Sigmoid colon (tissue), 4 donors: ENCODE results near the gene KMT2B.

ENCODE experiments used
- POLR2A ChIP-seq, 2 donors: fragments of 450-650 bp; IDR thresholded peaks; one replicate each; pipeline ENCODE4 v1.6.1; 2016; ENCODE audit warnings: antibody characterized with exemption in 2 of 2, mild to moderate bottlenecking in 2 of 2, moderate library complexity in 2 of 2
- POLR2AphosphoS5 ChIP-seq, 4 donors: sonication (generic); formaldehyde crosslinking; IDR thresholded peaks; one replicate each; pipeline ENCODE4 v1.6.1; 2017; ENCODE audit warnings: antibody characterized with exemption in 4 of 4
- TF ChIP-seq, protein P1 (sequence below), 4 experiments: fragments of 450-650 bp in 3 of 4; fragments of 200-600 bp in 1 of 4; IDR thresholded peaks; one replicate each; pipeline ENCODE4 v1.5.1; 2016 to 2019; ENCODE audit warnings: antibody characterized with exemption in 4 of 4, mild to moderate bottlenecking in 3 of 4, moderate library complexity in 2 of 4

DNA sequence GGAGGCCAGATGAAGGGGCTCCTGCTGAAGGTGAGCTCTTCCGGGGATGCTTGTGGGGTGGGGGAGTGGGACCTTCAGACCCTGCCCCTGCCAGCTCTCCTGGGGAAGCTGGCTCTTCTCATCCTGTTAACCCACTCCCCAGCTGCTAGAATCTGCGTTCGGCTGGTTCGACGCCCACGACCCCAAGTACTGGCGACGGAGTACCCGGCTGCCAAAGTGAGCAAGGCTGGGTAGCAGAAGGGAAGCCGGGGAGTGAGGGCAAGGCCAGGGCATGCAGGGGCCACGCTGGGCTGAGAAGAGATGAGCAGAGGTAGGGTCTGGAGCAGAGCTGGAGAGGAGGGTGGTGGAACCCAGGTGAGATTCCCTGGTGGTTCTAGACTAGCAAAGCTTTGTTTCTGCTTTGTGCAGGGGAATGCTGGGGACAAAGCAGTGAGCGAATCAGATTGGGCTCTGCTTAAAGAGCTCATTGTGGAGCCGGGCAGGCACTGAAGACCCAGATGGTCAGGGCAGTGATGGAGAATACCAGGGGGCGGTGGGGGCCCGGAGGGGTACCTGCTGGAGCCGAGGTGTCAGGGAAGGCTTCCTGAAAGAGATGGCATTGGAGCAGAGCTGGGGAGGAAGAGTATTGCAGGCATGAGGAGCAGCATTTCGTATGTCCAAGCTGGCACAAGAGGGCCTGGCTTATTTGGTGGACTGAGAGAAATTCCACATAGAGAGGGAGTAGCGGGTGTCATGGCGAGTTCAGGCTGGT is 10.3 kb downstream of the KMT2B start:
- TF ChIP-seq, protein P1, sequence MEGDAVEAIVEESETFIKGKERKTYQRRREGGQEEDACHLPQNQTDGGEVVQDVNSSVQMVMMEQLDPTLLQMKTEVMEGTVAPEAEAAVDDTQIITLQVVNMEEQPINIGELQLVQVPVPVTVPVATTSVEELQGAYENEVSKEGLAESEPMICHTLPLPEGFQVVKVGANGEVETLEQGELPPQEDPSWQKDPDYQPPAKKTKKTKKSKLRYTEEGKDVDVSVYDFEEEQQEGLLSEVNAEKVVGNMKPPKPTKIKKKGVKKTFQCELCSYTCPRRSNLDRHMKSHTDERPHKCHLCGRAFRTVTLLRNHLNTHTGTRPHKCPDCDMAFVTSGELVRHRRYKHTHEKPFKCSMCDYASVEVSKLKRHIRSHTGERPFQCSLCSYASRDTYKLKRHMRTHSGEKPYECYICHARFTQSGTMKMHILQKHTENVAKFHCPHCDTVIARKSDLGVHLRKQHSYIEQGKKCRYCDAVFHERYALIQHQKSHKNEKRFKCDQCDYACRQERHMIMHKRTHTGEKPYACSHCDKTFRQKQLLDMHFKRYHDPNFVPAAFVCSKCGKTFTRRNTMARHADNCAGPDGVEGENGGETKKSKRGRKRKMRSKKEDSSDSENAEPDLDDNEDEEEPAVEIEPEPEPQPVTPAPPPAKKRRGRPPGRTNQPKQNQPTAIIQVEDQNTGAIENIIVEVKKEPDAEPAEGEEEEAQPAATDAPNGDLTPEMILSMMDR (IDR thresholded peaks at IDR 0.05) = no peak
- TF ChIP-seq POLR2A (IDR thresholded peaks at IDR 0.05) = no peak
- no peak for TF ChIP-seq POLR2AphosphoS5 (IDR thresholded peaks at IDR 0.05)
